H1 (cell line): ENCODE measurements around the gene POLR3H. TPM values are rescaled to one million over a fixed set of nuclear protein-coding genes. Genes with fewer than 3 reads are reported as not detected.
A peak's percentile ranks its signal among the peaks of the same experiment; 100 is the strongest.

Source experiments
- ATF3 ChIP-seq: IDR thresholded peaks from 2 replicates; pipeline ENCODE4 v1.6.1; 2011; ENCODE audit warnings: low read depth, mild to moderate bottlenecking, low read length; ENCODE audit not compliant: insufficient read depth
- NRF1 ChIP-seq: IDR thresholded peaks from 2 replicates; pipeline ENCODE4 v1.6.1; 2011; ENCODE audit warnings: mild to moderate bottlenecking, low read depth, low read length, improper control_type of control experiment
- TBP ChIP-seq: IDR thresholded peaks from 2 replicates; pipeline ENCODE4 v1.6.1; 2011; ENCODE audit warnings: low read depth, low read length, improper control_type of control experiment
- polyA plus RNA-seq, 7 experiments: library from polyadenylated mRNA; depleted of rRNA in 3 of 7; stranded (reverse) in 5 of 7; unstranded in 2 of 7; fragments of >200 nt in 5 of 7; fragments of 200-250 nt in 2 of 7; gene quantifications; 1 replicate in 5 of 7; 2 replicates in 1 of 7; 4 replicates in 1 of 7; pipeline versions ENCODE4 v1.2.1 to v1.2.3, GENCODE V29; 2011 to 2013; ENCODE audit warnings: missing spikeins in 2 of 7, mixed read lengths in 2 of 7
- total RNA-seq: library from RNA; stranded (reverse); fragmentation: NEBNext Ultra II Directional; extraction: Animal tissue kit (Norgen Biotek cat#: 25700); gene quantifications from 2 replicates; pipeline ENCODE4 v1.2.1, GENCODE V29; 2021

POLR3H gene
- total and polyA plus RNA-seq, 2 of the 8 experiments (the other 6 are each of a cell fraction or from before 2014, with no cell fraction given): 29.7 to 39.2 TPM

GRCh38 chr22:41576877-41577276, 32.6 kb upstream of the POLR3H start (continued):
- TF ChIP-seq ATF3: 0 out of 2 replicates have a peak, but pooled peaks have one; percentile 14
- TF ChIP-seq NRF1: no peak
- TF ChIP-seq TBP: peak; percentile 38; the same call in 1 of the 2 replicates
